SJSA1 (cell line): ENCODE data around the gene ARHGEF26. TPM values are rescaled to one million over a fixed set of nuclear protein-coding genes. Genes with fewer than 3 reads are reported as not detected.
A peak's percentile ranks its signal among the peaks of the same experiment; 100 is the strongest.

Source experiments
- DNase-seq, 2 experiments: peaks; one replicate each; pipeline ENCODE4 v3.0.0-alpha.2; 2015 to 2020; ENCODE audit warnings: low spot score in 2 of 2, low read depth in 1 of 2
- H3K27ac ChIP-seq: fragments of 250-450 bp; sonication (Bioruptor Pico); 2 replicates; pipeline ENCODE4 v1.5.1; 2020; ENCODE audit warnings: mild to moderate bottlenecking, moderate library complexity
- H3K27me3 ChIP-seq: fragments of 250-450 bp; sonication (Bioruptor Pico); replicated peaks from 2 replicates; pipeline ENCODE4 v1.5.1; 2020; ENCODE audit warnings: mild to moderate bottlenecking, moderate library complexity
- H3K36me3 ChIP-seq: fragments of 250-450 bp; sonication (Bioruptor Pico); 2 replicates; pipeline ENCODE4 v1.5.1; 2020; ENCODE audit warnings: mild to moderate bottlenecking
- H3K4me1 ChIP-seq: fragments of 250-450 bp; sonication (Bioruptor Pico); replicated peaks from 2 replicates; pipeline ENCODE4 v1.6.1; 2021; ENCODE audit warnings: mild to moderate bottlenecking
- H3K4me3 ChIP-seq: fragments of 250-450 bp; sonication (Bioruptor Pico); 2 replicates; pipeline ENCODE4 v1.5.1; 2020; ENCODE audit warnings: mild to moderate bottlenecking
- H3K9me3 ChIP-seq: fragments of 250-450 bp; sonication (Bioruptor Pico); replicated peaks from 2 replicates; pipeline ENCODE4 v1.5.1; 2020; ENCODE audit warnings: mild to moderate bottlenecking
- total RNA-seq: library from RNA; depleted of rRNA; stranded (reverse); fragments of >200 nt; shearing (Covaris generic); gene quantifications from 2 replicates; pipeline ENCODE4 v1.2.3, GENCODE V29; 2014

ARHGEF26 gene
- total RNA-seq, 1 experiment from 2014 or later, result 12.0 TPM

DNA sequence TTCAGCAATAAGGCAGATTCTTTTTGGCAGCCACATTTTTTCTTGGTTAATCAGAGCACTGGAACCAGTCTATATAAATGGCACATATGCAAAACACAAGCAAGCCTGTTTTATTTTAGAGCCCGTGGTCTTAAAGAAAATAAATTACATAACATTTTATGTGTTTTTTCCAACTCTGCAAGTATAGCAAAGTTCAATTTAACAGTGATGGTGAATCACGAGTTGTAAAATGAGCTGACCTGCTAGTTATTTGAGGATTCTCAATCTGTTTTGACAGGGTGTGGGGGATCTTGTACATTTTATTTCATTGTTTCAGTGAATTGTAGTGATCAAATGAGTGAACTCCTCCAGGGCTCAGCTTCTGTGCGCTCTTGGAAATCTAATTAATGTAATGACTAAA, 2.7 kb downstream of the ARHGEF26 start:
- DNase-seq, result peak in 1 of 2 experiments; percentile 14
- no peaks in the 10 kb centered on the region for H3K27me3 ChIP-seq
- peak overlapping the region; percentile 78 for H3K4me3 ChIP-seq
- peaks cover 35% of the 10 kb centered on the region for H3K36me3 ChIP-seq
- H3K4me1 ChIP-seq, result peaks cover 17% of the 10 kb centered on the region
- H3K27ac ChIP-seq, result 0 out of 2 replicates have a peak overlapping the region, but pooled peaks have one; percentile 2
- H3K9me3 ChIP-seq, result no peaks in the 10 kb centered on the region; the same call in 1 of the 2 replicates

DNA sequence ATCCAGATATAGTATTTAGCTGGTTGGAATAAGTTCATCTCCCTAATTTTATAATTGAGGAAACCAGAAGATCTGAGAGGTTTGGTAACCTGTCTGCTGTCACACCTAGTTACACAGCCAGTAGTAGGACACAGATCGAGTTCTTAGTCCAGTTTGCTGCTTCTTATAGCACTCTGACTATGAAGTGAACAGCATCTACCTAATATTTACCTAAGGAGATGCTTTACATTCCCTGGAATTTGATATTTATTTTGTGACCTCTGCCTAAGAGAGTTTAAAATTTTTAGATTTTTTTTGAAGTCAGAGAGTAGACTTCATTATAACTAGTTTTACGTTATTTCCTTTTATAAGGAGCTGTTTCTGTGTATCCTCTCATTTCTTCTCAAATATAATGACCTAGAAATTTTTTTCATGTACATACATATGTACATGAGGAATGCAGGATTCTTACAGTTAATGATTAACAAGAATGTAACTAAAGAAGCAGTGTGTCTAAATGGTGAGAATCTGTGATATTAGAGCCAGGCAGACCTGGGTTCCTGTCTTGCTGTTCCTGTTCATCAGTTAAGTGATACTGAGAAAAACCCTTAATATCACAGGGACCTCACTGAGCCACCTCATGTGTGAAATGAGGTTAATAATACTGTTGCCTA, 4.3 kb downstream of the ARHGEF26 start:
- DNase-seq, result no peak
- no peaks in the 10 kb centered on the region; the same call in 1 of the 2 replicates for H3K9me3 ChIP-seq
- no peak overlapping the region for H3K27ac ChIP-seq
- peaks cover 16% of the 10 kb centered on the region for H3K4me1 ChIP-seq
- no peak overlapping the region for H3K4me3 ChIP-seq
- no peaks in the 10 kb centered on the region for H3K27me3 ChIP-seq
- H3K36me3 ChIP-seq, result peaks cover 47% of the 10 kb centered on the region

DNA sequence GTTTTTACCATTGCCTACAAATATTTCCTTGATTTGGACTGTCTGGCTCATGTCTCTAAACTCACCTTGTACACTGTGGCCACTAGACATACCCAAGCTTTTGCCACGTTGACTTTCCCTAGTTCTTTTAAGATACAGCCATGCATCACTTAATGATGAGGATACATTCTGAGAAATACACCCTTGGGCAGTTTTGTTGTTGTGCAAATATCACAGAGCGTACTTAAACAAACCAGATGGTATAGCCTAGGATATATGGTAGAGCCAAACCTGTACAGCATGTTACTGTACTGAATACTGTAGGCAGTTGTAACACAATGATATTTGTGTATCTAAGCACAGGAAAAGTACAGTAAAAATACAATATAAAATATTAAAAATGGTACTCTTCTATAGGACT, 5.5 kb downstream of the ARHGEF26 start:
- Histone ChIP-seq H3K27me3 (no peaks in the 10 kb centered on the region), H3K4me1 (peaks cover 11% of the 10 kb centered on the region), H3K9me3 (no peaks in the 10 kb centered on the region), H3K4me3 (no peak overlapping the region), H3K27ac (no peak overlapping the region), H3K36me3 (peaks cover 58% of the 10 kb centered on the region)
- DNase-seq, result no peak

DNA sequence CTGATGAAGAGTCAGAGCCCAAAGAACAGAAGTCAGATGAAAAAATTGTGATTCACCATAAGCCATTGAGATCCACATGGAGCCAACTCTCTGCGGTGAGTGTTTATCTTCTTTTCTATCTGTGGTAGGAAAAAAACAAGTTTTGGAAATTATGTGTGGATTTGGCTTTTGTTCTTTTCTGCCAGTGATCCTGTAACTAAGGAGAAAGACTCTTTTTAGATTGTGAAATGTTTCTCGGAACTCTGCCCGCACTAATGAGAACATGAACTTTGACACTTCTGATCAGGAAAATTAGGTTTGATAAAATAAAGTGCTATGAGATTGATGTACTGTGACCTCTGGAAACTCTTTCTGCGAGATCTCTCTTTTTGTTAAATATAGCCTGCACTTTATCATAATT, 8.4 kb downstream of the ARHGEF26 start:
- DNase-seq, result no peak
- peaks cover 53% of the 10 kb centered on the region for H3K36me3 ChIP-seq

GRCh38 chr3:154130540-154130939, 9.3 kb downstream of the ARHGEF26 start:
- Histone ChIP-seq H3K4me3 (no peak overlapping the region), H3K9me3 (no peaks in the 10 kb centered on the region)

More for the DNA sequence above, 8.4 kb downstream of the ARHGEF26 start:
- no peaks in the 10 kb centered on the region for H3K9me3 ChIP-seq
- no peaks in the 10 kb centered on the region for H3K27me3 ChIP-seq
- H3K27ac ChIP-seq, result no peak overlapping the region
- peaks cover under 1% of the 10 kb centered on the region; the same call in 1 of the 2 replicates for H3K4me1 ChIP-seq
- no peak overlapping the region for H3K4me3 ChIP-seq

GRCh38 chr3:154131830-154132229, 10.6 kb downstream of the ARHGEF26 start:
- H3K36me3 ChIP-seq, result peaks cover 39% of the 10 kb centered on the region
- no peaks in the 10 kb centered on the region for H3K9me3 ChIP-seq
- no peaks in the 10 kb centered on the region for H3K27me3 ChIP-seq
- no peak for DNase-seq
- H3K4me1 ChIP-seq, result no peaks in the 10 kb centered on the region
- no peak overlapping the region for H3K27ac ChIP-seq
- H3K4me3 ChIP-seq, result no peak overlapping the region

More at GRCh38 chr3:154130540-154130939, 9.3 kb downstream of the ARHGEF26 start:
- H3K27ac ChIP-seq, result no peak overlapping the region
- H3K4me1 ChIP-seq, result no peaks in the 10 kb centered on the region
- DNase-seq, result no peak
- H3K27me3 ChIP-seq, result no peaks in the 10 kb centered on the region
- H3K36me3 ChIP-seq, result peaks cover 49% of the 10 kb centered on the region

- no peak for DNase-seq
- Histone ChIP-seq H3K27me3 (no peaks in the 10 kb centered on the region), H3K4me1 (no peaks in the 10 kb centered on the region), H3K27ac (no peak overlapping the region), H3K9me3 (no peaks in the 10 kb centered on the region), H3K4me3 (no peak overlapping the region), H3K36me3 (peaks cover 32% of the 10 kb centered on the region)
Observed at GRCh38 chr3:154132777-154133375, 11.7 kb downstream of the ARHGEF26 start.

- Histone ChIP-seq H3K27ac (no peak overlapping the region), H3K27me3 (no peaks in the 10 kb centered on the region), H3K9me3 (no peaks in the 10 kb centered on the region), H3K4me1 (no peaks in the 10 kb centered on the region), H3K36me3 (peaks cover 10% of the 10 kb centered on the region), H3K4me3 (no peak overlapping the region)
- DNase-seq, result no peak
Observed at GRCh38 chr3:154135511-154136173, 14.5 kb downstream of the ARHGEF26 start.

DNA sequence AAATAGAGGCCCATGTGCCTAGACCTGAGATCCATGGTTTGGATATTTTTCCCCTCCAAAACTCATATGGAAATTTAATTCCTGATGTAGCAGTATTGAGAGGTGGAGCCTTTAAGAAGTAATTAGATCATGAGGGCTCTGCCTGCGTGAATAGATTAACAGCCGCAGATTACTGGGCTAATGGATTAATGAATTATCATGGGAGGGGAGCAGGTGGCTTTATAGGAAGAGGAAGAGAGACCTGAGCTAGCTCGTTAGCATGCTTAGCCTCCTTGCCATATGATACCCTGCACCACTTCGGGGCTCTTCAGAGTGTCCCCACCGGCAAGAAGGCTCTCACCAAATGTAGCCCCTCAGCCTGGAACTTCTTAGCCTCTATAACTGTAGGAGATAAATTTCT, 15.8 kb downstream of the ARHGEF26 start:
- Histone ChIP-seq H3K36me3 (no peaks in the 10 kb centered on the region; the same call in none of the 2 replicates), H3K27me3 (no peaks in the 10 kb centered on the region), H3K9me3 (no peaks in the 10 kb centered on the region), H3K4me3 (no peak overlapping the region), H3K27ac (no peak overlapping the region), H3K4me1 (no peaks in the 10 kb centered on the region)
- no peak for DNase-seq

DNA sequence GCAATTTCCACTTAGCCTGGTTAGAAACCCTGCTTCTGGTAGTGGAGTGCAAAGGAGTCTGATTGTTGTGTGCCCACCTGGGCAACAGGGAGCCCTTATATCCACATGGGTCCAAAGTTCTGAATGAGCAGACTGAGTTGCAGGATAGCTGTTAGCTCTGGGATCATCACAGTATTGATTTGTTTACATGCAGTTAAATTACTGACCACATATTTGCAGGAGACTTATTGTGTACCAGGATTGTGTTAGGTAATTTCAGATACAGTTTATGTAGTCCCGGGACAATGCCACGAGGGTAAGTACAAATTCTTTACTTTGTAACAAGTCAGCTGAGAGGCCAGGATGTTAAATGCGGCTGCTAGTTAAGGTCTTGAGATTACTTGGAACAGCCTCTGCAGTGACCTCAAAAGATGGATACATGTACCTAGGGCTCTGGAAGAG, 18.8 kb downstream of the ARHGEF26 start:
- H3K27ac ChIP-seq, result no peak overlapping the region
- H3K27me3 ChIP-seq, result no peaks in the 10 kb centered on the region
- DNase-seq, result no peak
- H3K4me3 ChIP-seq, result no peak overlapping the region
- H3K36me3 ChIP-seq, result no peaks in the 10 kb centered on the region; the same call in 1 of the 2 replicates
- H3K4me1 ChIP-seq, result no peaks in the 10 kb centered on the region
- no peaks in the 10 kb centered on the region for H3K9me3 ChIP-seq

GRCh38 chr3:154142608-154143007, 21.4 kb downstream of the ARHGEF26 start:
- Histone ChIP-seq H3K27me3 (no peaks in the 10 kb centered on the region), H3K9me3 (no peaks in the 10 kb centered on the region), H3K36me3 (no peaks in the 10 kb centered on the region; the same call in none of the 2 replicates), H3K4me1 (no peaks in the 10 kb centered on the region), H3K27ac (no peak overlapping the region), H3K4me3 (no peak overlapping the region)
- DNase-seq, result no peak

GRCh38 chr3:154143873-154144272, 22.7 kb downstream of the ARHGEF26 start:
- Histone ChIP-seq H3K4me3 (no peak overlapping the region), H3K9me3 (no peaks in the 10 kb centered on the region), H3K36me3 (no peaks in the 10 kb centered on the region; the same call in none of the 2 replicates), H3K4me1 (no peaks in the 10 kb centered on the region), H3K27ac (no peak overlapping the region), H3K27me3 (no peaks in the 10 kb centered on the region)
- no peak for DNase-seq

DNA sequence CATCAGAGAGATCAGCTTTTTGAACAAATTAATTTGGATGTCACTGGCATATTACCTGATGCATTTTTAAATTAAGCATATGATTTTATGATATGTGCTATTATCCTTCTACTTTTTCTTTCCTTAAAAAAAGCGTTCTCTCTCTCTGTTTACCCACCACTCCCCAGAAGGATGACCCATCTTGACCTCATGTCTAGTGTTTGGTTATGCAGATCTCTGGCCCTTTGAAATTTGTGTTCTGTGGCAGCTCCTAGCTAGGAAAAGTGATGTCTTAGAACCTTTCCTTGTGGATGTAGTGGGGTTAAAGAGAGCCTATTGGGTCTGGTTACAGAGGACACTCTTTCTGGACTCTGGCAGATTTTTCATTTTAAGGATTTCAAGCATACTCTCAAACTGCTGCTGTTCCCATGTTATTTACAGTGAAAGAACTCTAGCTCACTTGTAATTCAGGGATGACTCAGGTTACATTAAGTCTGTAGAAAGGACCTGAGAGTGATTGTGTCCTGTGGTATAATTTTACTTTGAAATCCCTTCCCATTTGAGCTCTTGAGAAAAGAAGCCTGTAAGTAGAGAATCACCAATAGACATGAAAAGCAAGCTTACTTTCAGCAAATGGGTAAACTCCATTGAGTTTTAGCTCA, 23.8 kb downstream of the ARHGEF26 start:
- Histone ChIP-seq H3K27me3 (no peaks in the 10 kb centered on the region), H3K27ac (no peak overlapping the region), H3K4me1 (no peaks in the 10 kb centered on the region), H3K36me3 (no peaks in the 10 kb centered on the region; the same call in none of the 2 replicates), H3K9me3 (no peaks in the 10 kb centered on the region), H3K4me3 (no peak overlapping the region)
- no peak for DNase-seq
